ENCODE results near the gene GALNT14. TPM values are rescaled to one million over a fixed set of nuclear protein-coding genes. Genes with fewer than 3 reads are reported as not detected.

GALNT14 gene
- total RNA-seq, 1 experiment from 2014 or later = 2.7 TPM

DNA sequence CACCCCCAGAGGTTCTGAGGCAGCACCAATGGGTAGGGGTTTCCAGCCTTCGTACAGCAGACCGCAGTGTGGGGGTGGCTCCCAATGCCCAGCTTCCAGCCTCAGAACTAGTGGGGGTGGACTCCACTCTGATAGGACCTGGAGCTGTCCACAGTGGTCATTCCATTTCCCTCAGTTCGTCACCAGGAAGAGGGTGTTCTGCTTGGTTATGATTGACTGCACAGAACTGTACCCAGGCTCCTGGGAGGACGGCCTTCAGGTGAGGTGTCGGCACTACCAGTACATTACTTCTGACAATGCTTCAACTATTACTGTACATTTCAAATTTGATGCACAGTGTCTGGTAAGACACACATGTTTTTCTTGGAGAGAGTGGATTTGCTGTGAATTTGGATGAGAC lies 180.6 kb downstream of the GALNT14 start:
- Histone ChIP-seq H4K20me1 (ENCODE audit: control insufficient read depth, insufficient read depth, insufficient read length) (no peaks in the 10 kb centered on the region), H3K9me3 (ENCODE audit: control insufficient read depth, low read depth, low read length) (no peaks in the 10 kb centered on the region), H4K5ac (ENCODE audit: insufficient read length, low read depth, low read length) (no peak overlapping the region), H3K18ac (ENCODE audit: insufficient read length, low read depth, low read length) (no peak overlapping the region), H2BK5ac (ENCODE audit: insufficient read length, low read length) (no peak overlapping the region), H2AFZ (ENCODE audit: low read length) (no peak overlapping the region), H3T11ph (ENCODE audit: low read length) (no peak overlapping the region), H3K23ac (ENCODE audit: insufficient read length, low read depth, low read length) (no peak overlapping the region), H3K4me2 (ENCODE audit: insufficient read depth, insufficient read length, low read length) (no peak overlapping the region), H3K9ac (ENCODE audit: extremely low read depth, insufficient read length, low read length) (no peak overlapping the region), H3K27ac (ENCODE audit: insufficient read length, low read depth, low read length) (no peak overlapping the region), H2BK12ac (ENCODE audit: insufficient read length, low read depth, low read length) (no peak overlapping the region), H3K27me3 (ENCODE audit: insufficient read depth, low read length) (no peaks in the 10 kb centered on the region), H2BK20ac (ENCODE audit: low read depth, low read length, poor library complexity, severe bottlenecking) (no peak overlapping the region), H3K79me2 (ENCODE audit: insufficient read depth, low read length) (no peaks in the 10 kb centered on the region), H3K14ac (ENCODE audit: insufficient read depth, low read length) (no peak overlapping the region), H3K4me1 (ENCODE audit: insufficient read depth, low read length) (no peaks in the 10 kb centered on the region; the same call in 1 of the 2 replicates), H2BK15ac (ENCODE audit: low read depth, low read length) (no peak overlapping the region), H3K56ac (ENCODE audit: insufficient read length, low read depth, low read length) (no peak overlapping the region), H3K4ac (ENCODE audit: low read depth, low read length) (no peak overlapping the region), H2AK5ac (ENCODE audit: insufficient read length, low read length) (no peak overlapping the region), H4K91ac (ENCODE audit: insufficient read length, low read depth, low read length) (no peak overlapping the region), H2BK120ac (ENCODE audit: low read depth, low read length, poor library complexity, severe bottlenecking) (no peak overlapping the region), H4K8ac (replicated peaks; ENCODE audit: insufficient read length, low read depth, low read length) (no peak overlapping the region), H3K23me2 (ENCODE audit: insufficient read length, low read depth, low read length, poor library complexity, severe bottlenecking) (no peaks in the 10 kb centered on the region), H3K79me1 (ENCODE audit: insufficient read depth, low read depth, low read length, poor library complexity, severe bottlenecking) (no peaks in the 10 kb centered on the region)
- no peak for DNase-seq
- TF ChIP-seq, protein P1, sequence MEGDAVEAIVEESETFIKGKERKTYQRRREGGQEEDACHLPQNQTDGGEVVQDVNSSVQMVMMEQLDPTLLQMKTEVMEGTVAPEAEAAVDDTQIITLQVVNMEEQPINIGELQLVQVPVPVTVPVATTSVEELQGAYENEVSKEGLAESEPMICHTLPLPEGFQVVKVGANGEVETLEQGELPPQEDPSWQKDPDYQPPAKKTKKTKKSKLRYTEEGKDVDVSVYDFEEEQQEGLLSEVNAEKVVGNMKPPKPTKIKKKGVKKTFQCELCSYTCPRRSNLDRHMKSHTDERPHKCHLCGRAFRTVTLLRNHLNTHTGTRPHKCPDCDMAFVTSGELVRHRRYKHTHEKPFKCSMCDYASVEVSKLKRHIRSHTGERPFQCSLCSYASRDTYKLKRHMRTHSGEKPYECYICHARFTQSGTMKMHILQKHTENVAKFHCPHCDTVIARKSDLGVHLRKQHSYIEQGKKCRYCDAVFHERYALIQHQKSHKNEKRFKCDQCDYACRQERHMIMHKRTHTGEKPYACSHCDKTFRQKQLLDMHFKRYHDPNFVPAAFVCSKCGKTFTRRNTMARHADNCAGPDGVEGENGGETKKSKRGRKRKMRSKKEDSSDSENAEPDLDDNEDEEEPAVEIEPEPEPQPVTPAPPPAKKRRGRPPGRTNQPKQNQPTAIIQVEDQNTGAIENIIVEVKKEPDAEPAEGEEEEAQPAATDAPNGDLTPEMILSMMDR (conservative IDR thresholded peaks at IDR 0.05) = no peak
- Mint-ChIP-seq H3K4me3 (no peak overlapping the region), H3K36me3 (ENCODE audit: insufficient read depth in 1 of 3, low read depth in 3 of 3) (no peaks in the 10 kb centered on the region), H3K4me1 (peaks cover 9 to 15% of the 10 kb centered on the region in 2 experiments), H3K27ac (no peak overlapping the region), H3K27me3 (ENCODE audit: low read depth) (no peaks in the 10 kb centered on the region; the same call in 1 of the 2 replicates), H3K9me3 (peaks cover 0 to 1% of the 10 kb centered on the region in 2 experiments; a peak in 2 of 5 replicates)
- no CpG with 5 or more reads among the region's 5 CpGs for WGBS (ENCODE audit: extremely low coverage, insufficient read length, low lambda C conversion rate)

Data from H9 (cell line).